ENCODE results near the gene DYNC1H1.

DYNC1H1 gene

DNA sequence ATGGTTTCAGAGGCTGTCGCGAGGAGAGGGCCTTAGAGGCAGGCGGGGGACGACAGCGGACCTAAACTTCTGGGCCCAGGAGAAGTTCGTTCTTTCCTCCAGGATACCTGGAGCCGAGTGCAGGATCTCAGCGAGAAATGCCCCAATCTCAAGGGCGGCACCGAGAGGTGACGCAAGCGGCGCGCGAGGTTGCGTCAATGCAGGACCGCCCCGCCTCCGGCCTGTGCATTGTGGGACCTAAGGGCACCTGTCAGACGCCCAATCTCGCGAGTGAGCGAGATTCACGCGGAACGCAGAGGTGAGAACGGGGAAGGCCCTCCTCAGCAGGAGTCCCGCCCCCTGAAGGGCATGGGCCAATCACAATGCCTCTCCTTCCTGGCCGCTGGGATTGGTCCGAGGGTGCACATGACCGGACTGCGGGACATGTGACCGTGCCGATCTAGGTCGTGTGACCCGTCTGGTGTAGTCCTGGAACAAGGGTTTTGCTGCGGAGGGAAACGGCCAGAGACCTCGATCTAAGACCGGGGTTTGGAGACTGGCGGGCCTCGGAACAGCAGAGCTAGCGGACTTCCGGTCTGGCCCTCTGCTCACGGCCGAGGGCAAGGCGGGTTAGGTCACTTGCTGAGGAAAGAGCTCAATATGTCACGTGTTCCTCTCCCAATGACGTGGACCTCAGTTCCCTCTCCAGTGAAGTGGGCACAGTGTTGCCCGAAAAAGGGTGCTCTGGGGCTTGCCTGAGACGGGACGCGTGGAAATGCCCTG, 16.3 kb upstream of the DYNC1H1 start (continued):
- TF ChIP-seq, protein P1, sequence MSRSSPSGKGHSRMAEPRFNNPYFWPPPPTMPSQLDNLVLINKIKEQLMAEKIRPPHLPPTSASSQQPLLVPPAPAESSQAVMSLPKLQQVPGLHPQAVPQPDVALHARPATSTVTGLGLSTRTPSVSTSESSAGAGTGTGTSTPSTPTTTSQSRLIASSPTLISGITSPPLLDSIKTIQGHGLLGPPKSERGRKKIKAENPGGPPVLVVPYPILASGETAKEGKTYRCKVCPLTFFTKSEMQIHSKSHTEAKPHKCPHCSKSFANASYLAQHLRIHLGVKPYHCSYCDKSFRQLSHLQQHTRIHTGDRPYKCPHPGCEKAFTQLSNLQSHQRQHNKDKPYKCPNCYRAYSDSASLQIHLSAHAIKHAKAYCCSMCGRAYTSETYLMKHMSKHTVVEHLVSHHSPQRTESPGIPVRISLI (tag by site-specific recombination; IDR thresholded peaks at IDR 0.05), result no peak
- TF ChIP-seq, protein P2, sequence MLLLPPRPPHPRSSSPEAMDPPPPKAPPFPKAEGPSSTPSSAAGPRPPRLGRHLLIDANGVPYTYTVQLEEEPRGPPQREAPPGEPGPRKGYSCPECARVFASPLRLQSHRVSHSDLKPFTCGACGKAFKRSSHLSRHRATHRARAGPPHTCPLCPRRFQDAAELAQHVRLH (tag by site-specific recombination; IDR thresholded peaks at IDR 0.05), result peak; percentile 63
- TF ChIP-seq ZBTB17 (tag by site-specific recombination; IDR thresholded peaks at IDR 0.05), result peak; percentile 95
- no peak for TF ChIP-seq ZNF169 (tag by site-specific recombination; IDR thresholded peaks at IDR 0.05)
- TF ChIP-seq ZNF24 (tag by site-specific recombination; IDR thresholded peaks at IDR 0.05), result peak; percentile 95
- TF ChIP-seq MYNN (tag by site-specific recombination; IDR thresholded peaks at IDR 0.05; ENCODE audit: borderline replicate concordance), result no peak
- TF ChIP-seq, protein P3, sequence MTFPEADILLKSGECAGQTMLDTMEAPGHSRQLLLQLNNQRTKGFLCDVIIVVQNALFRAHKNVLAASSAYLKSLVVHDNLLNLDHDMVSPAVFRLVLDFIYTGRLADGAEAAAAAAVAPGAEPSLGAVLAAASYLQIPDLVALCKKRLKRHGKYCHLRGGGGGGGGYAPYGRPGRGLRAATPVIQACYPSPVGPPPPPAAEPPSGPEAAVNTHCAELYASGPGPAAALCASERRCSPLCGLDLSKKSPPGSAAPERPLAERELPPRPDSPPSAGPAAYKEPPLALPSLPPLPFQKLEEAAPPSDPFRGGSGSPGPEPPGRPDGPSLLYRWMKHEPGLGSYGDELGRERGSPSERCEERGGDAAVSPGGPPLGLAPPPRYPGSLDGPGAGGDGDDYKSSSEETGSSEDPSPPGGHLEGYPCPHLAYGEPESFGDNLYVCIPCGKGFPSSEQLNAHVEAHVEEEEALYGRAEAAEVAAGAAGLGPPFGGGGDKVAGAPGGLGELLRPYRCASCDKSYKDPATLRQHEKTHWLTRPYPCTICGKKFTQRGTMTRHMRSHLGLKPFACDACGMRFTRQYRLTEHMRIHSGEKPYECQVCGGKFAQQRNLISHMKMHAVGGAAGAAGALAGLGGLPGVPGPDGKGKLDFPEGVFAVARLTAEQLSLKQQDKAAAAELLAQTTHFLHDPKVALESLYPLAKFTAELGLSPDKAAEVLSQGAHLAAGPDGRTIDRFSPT (tag by site-specific recombination; IDR thresholded peaks at IDR 0.05), result peak; percentile 94
- TF ChIP-seq, protein P4, sequence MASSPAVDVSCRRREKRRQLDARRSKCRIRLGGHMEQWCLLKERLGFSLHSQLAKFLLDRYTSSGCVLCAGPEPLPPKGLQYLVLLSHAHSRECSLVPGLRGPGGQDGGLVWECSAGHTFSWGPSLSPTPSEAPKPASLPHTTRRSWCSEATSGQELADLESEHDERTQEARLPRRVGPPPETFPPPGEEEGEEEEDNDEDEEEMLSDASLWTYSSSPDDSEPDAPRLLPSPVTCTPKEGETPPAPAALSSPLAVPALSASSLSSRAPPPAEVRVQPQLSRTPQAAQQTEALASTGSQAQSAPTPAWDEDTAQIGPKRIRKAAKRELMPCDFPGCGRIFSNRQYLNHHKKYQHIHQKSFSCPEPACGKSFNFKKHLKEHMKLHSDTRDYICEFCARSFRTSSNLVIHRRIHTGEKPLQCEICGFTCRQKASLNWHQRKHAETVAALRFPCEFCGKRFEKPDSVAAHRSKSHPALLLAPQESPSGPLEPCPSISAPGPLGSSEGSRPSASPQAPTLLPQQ (tag by site-specific recombination; IDR thresholded peaks at IDR 0.05), result peak; percentile 73
- peak; percentile 78 for TF ChIP-seq KLF1 (tag by site-specific recombination; IDR thresholded peaks at IDR 0.05)
- peak; percentile 85 for TF ChIP-seq KLF9 (tag by site-specific recombination; IDR thresholded peaks at IDR 0.05; ENCODE audit: low read depth)
- no peak for TF ChIP-seq ZNF138 (tag by site-specific recombination; IDR thresholded peaks at IDR 0.05; ENCODE audit: borderline replicate concordance)
- TF ChIP-seq SP7 (tag by site-specific recombination; IDR thresholded peaks at IDR 0.05), result peak; percentile 67
- peak; percentile 62 for TF ChIP-seq ZBTB20 (tag by site-specific recombination; IDR thresholded peaks at IDR 0.05)
- peak; percentile 100 for TF ChIP-seq KLF16 (tag by site-specific recombination; IDR thresholded peaks at IDR 0.05)
- TF ChIP-seq, protein P5, sequence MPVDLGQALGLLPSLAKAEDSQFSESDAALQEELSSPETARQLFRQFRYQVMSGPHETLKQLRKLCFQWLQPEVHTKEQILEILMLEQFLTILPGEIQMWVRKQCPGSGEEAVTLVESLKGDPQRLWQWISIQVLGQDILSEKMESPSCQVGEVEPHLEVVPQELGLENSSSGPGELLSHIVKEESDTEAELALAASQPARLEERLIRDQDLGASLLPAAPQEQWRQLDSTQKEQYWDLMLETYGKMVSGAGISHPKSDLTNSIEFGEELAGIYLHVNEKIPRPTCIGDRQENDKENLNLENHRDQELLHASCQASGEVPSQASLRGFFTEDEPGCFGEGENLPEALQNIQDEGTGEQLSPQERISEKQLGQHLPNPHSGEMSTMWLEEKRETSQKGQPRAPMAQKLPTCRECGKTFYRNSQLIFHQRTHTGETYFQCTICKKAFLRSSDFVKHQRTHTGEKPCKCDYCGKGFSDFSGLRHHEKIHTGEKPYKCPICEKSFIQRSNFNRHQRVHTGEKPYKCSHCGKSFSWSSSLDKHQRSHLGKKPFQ (tag by site-specific recombination; IDR thresholded peaks at IDR 0.05), result peak; percentile 84
- TF ChIP-seq SP2 (tag by site-specific recombination; IDR thresholded peaks at IDR 0.05), result peak; percentile 99
- TF ChIP-seq GLIS1 (tag by site-specific recombination; IDR thresholded peaks at IDR 0.05), result peak; percentile 49; the same call in 1 of the 2 replicates
- TF ChIP-seq, protein P6, sequence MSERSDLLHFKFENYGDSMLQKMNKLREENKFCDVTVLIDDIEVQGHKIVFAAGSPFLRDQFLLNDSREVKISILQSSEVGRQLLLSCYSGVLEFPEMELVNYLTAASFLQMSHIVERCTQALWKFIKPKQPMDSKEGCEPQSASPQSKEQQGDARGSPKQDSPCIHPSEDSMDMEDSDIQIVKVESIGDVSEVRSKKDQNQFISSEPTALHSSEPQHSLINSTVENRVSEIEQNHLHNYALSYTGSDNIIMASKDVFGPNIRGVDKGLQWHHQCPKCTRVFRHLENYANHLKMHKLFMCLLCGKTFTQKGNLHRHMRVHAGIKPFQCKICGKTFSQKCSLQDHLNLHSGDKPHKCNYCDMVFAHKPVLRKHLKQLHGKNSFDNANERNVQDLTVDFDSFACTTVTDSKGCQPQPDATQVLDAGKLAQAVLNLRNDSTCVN (tag by site-specific recombination; optimal IDR thresholded peaks at IDR 0.05), result peak; percentile 48
- TF ChIP-seq, protein P7, sequence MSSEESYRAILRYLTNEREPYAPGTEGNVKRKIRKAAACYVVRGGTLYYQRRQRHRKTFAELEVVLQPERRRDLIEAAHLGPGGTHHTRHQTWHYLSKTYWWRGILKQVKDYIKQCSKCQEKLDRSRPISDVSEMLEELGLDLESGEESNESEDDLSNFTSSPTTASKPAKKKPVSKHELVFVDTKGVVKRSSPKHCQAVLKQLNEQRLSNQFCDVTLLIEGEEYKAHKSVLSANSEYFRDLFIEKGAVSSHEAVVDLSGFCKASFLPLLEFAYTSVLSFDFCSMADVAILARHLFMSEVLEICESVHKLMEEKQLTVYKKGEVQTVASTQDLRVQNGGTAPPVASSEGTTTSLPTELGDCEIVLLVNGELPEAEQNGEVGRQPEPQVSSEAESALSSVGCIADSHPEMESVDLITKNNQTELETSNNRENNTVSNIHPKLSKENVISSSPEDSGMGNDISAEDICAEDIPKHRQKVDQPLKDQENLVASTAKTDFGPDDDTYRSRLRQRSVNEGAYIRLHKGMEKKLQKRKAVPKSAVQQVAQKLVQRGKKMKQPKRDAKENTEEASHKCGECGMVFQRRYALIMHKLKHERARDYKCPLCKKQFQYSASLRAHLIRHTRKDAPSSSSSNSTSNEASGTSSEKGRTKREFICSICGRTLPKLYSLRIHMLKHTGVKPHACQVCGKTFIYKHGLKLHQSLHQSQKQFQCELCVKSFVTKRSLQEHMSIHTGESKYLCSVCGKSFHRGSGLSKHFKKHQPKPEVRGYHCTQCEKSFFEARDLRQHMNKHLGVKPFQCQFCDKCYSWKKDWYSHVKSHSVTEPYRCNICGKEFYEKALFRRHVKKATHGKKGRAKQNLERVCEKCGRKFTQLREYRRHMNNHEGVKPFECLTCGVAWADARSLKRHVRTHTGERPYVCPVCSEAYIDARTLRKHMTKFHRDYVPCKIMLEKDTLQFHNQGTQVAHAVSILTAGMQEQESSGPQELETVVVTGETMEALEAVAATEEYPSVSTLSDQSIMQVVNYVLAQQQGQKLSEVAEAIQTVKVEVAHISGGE (tag by site-specific recombination; conservative IDR thresholded peaks at IDR 0.05; ENCODE audit: low read depth), result peak; percentile 59
